Epidermal melanocyte (primary cell): ENCODE measurements around the gene SGSM1.
"Not testable (repeated sequence)": the region's sequence is repeated elsewhere in the genome, so short reads cannot be mapped to it uniquely, and the experiment has no call there.

Experiments
- DNase-seq: peaks from one replicate; pipeline ENCODE4 v3.0.0; 2011; ENCODE audit warnings: low spot score; ENCODE audit not compliant: insufficient read length

SGSM1 gene

DNA sequence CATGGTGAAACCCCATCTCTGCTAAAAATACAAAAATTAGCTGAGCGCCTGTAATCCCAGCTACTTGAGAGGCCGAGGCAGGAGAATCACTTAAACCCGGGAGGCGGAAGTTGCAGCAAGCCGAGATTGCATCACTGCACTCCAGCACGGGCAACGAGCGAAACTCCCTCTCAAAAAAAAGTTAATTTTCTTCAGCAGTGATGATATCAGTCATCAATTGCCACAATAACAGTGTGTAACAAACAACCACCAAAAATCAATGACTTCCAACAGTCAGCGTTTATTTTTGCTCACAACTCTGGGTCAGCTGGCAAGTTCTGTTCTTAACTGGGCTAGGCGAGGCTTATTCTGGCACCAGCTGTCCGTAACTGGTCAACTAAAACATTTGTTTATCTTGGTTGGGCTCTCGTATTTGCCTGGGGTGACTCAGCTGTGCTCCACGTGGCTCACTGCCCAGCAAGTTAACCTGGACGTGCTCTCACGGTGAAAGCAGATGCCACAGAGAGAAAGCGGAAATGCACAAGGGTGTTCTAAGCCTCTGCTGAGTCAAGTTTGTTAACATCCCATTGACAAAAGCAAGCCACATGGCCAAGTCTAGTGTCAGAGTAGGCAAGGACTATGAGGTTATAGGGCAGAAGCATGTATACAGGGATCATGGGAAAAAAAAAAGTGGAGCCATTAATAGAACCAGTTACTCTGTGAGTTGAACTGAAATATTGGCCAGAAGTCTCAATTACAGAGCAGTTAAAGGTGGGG, 88.4 kb downstream of the SGSM1 start:
- DNase-seq: peak; percentile 40

- DNase-seq: no peak
Observed at GRCh38 chr22:24894998-24895397, 89.0 kb downstream of the SGSM1 start.

- no peak for DNase-seq
Observed at GRCh38 chr22:24901448-24901847, 95.4 kb downstream of the SGSM1 start.

DNA sequence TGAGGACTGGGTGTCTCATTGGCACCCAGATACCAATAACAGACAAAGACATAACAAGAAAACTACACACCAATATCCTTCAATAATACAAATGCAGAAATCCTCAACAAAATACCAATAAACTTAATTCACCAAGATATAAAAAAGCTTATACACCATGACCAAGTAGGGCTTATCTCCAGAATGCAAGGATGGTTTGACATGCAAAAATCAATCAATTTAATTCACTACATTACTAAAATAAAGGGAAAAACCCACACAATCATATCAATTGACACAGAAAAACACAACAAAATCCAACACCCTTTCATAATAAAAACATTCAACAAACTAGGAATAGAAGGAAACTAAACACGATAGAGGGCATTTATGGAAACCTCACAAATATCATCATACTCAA, 99.9 kb downstream of the SGSM1 start:
- DNase-seq: no peak

DNA sequence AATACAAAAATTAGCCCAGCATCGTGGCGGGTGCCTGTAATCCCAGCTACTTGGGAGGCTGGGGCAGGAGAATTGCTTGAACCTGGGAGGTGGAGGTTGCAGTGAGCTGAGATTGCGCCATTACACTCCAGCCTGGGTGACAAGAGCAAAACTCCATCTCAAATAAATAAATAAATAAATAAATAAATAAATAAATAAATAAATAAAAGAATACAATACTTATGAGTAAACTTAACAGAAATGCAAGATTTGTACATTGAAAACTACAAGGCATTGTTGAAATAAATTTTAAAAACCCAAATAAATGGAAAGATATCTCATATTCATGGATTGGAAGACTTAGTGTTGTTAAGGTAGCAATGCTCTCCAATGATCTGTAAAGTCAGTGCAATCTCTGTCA, 101.1 kb downstream of the SGSM1 start:
- DNase-seq: not testable (repeated sequence)

DNA sequence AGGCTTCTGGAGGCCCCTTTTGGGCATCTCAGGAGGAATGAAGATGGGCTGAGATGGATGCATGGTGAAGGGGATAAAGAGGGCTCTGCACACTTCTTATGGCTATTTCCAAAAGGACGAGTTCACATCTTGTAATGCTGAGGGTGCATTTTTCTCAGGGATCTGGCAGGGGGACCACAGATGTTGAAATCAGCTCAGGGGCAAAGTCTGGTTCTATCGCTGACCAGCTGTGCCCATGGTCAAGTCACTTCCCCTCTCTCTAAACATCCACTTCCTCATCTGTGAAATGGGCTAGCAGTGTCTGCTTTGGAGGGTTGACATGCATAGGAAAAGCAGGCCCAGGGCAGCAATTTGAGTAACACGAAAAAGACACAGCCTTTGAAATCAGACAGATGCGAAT, 114.0 kb downstream of the SGSM1 start:
- DNase-seq: no peak

GRCh38 chr22:24925586-24926427, 119.8 kb downstream of the SGSM1 start:
- DNase-seq: no peak

- no peak for DNase-seq
Observed at GRCh38 chr22:24926428-24926725, 120.4 kb downstream of the SGSM1 start.

- DNase-seq: no peak
Observed at GRCh38 chr22:24926849-24927579, 121.0 kb downstream of the SGSM1 start.

DNA sequence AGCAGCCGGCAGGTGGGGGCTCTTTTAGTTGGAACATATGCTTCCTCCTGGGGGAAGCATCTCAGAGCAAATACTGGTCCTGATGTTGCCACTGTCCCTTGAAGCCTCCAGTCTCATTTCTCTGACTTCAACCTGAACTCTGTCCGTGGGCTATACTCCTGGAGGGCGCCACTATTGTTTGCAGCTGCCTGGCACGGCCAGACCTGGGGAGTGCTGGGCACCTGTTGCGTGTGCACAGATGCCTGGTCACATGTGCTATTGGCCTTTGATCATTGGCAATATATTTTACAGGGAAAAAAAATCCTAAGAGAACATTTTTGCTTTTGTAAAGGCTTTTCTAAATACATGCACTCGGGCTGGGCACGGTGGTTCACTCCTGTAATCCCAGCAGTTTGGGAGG, 122.3 kb downstream of the SGSM1 start:
- no peak for DNase-seq

GRCh38 chr22:24930678-24931077, 124.7 kb downstream of the SGSM1 start:
- DNase-seq: no peak

DNA sequence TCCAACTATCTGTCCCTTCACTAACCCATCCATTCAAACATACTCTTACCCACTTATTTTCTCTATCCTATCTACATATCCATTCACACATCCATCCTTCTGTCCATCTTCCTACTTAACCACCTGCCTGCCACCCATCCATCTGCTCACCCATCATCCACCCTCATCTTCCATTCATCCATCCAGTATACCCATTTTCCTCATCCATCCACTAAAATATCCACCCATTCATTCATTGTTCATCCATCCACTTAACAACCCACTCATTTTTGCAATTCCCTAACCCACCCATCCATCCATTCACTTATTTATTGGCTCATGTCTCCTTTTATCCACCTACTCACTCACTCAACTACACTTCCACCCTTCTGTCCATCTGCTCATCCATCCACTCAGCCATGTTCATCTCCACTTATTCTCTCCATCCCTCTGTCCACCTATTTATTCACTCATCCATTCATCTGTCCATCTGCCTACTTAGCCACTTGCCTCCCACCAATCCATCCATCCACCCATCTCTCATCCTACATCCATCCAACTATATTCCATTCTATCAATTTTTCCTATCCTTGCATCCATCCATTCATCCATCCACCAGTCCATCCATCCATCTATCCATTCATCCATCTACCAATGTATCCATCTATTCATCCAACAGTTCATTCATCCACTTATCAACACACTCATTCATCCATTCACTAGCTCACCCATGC, 129.9 kb downstream of the SGSM1 start:
- DNase-seq: no peak

GRCh38 chr22:24937114-24937513, 131.1 kb downstream of the SGSM1 start:
- DNase-seq: no peak

DNA sequence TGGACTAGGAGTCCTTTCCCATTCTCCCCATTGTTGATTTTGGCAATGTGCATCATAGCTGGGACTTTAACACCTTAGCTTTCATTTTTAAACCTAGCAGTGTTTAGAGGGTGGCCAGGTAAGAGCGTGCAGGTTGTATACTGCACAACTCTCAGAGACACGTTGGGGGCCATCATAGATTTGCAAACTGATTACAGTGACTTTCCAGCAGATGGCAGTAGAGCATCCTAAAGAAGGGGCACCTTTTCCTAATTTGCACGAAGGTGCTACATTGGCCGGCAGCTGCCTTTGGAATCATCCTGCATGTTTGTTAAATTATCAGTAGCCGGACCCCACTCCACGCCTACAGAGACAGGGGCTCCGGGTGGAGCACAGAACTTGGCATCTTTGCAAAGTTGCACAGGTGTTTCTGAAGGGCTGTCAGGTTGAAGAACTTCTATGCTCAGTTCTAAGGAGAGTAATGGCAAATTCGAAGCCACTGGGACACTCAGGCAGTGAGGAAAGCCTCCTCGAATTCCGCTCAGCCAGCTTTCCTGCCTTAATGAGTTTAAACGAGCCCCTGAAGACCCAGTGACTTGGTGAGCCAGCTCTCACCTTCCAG, 132.8 kb downstream of the SGSM1 start:
- DNase-seq: peak; percentile 42

GRCh38 chr22:24942301-24942700, 136.3 kb downstream of the SGSM1 start:
- no peak for DNase-seq

DNA sequence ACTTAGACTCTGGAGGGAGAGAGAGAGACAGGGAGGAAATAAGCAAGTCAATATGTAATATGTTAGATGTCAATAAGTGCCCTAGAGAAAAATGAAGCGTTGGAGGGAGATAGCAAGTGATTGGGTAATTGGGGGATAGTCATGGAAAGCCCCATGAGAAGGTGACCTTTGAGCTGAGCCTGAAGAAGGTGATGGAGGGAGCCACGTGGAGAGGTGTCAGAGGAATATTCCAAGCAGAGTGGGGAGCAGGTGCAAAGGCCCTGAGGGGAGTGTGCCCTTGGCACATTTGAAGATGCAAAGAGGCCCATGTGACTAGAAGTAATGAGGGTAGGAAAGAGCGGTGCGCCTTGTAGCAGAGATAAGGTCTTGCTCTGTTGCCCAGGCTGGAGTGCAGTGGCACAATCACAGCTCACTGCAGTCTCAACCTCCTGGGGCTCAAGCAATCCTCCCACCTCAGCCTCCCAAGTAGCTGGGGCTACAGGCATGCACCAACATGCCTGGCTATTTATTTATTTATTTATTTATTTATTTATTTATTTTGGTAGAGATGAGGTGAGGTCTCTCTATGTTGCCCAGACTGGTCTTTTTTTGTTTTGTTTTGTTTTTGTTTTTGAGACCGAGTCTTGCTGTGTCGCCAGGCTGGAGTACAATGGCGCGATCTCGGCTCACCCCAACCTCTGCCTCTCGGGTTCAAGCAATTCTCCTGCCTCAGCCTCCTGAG, 138.4 kb downstream of the SGSM1 start:
- no peak for DNase-seq

DNA sequence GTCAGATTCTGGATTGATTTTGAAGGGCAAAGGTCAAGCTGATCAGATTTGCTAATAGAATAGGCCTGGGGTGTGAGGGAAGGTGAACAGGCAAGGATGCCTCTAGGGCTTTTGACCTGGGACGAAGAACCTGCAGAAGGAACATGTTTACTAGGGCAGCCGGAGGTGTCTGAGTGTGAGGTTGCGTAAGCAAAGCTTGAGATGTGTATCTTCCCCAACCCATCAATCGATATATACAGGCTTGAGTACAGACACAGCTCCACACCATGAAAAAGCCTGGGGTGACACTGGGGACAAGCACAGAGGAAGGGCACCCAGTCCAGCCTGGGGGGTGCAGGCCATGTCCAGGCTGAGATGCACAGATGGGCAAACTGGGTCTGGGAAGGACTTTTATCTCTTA, 139.4 kb downstream of the SGSM1 start:
- no peak for DNase-seq

DNA sequence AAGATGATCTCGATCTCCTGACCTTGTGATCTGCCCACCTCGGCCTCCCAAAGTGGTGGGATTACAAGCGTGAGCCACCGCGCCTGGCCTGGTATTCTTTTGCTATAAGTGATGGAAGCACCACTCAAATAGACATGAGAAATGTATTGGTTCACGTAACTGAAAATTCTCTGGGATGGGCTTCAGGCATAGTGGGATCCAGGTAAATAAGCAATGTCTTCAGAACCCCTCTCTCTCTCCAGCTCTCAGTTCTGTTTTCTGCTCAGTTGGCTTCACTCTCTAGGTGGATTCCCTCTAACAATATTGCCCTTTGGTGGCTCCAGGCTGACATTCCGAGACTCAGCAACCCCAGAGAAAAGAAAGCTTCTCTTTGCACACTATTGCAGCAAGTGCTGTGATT, 141.4 kb downstream of the SGSM1 start:
- no peak for DNase-seq

GRCh38 chr22:24947881-24948280, 141.9 kb downstream of the SGSM1 start:
- DNase-seq: no peak

GRCh38 chr22:24948356-24949202, 142.6 kb downstream of the SGSM1 start:
- no peak for DNase-seq
